Lower lobe of right lung (tissue), 2 donors: ENCODE results near the gene TUBB1. TPM values are rescaled to one million over a fixed set of nuclear protein-coding genes. Genes with fewer than 3 reads are reported as not detected.
A peak's percentile ranks its signal among the peaks of the same experiment; 100 is the strongest.

Experiments
- ATAC-seq, 2 donors: fragments of 200-7000 bp; cut with Tn5 transposase; one replicate each; pipeline ENCODE4 v1.9.1; 2020 to 2022; ENCODE audit warnings: mild to moderate bottlenecking in 2 of 2, moderate library complexity in 2 of 2
- DNase-seq: peaks from one replicate; pipeline ENCODE4 v3.0.0-alpha.2; 2020
- H3K27ac ChIP-seq: fragments of 200-600 bp; one replicate; pipeline ENCODE4 v1.8.0; 2022
- H3K27me3 ChIP-seq: fragments of 200-600 bp; one replicate; pipeline ENCODE4 v1.8.0; 2022; ENCODE audit warnings: low read depth
- H3K36me3 ChIP-seq: fragments of 200-600 bp; one replicate; pipeline ENCODE4 v1.8.0; 2022; ENCODE audit warnings: mild to moderate bottlenecking
- H3K4me1 ChIP-seq: fragments of 200-600 bp; one replicate; pipeline ENCODE4 v1.8.0; 2022
- H3K4me3 ChIP-seq: fragments of 200-600 bp; one replicate; pipeline ENCODE4 v1.8.0; 2022; ENCODE audit warnings: mild to moderate bottlenecking
- H3K9me3 ChIP-seq: fragments of 200-600 bp; one replicate; pipeline ENCODE4 v1.8.0; 2022
- CTCF ChIP-seq: fragments of 200-600 bp; IDR thresholded peaks from one replicate; pipeline ENCODE4 v1.8.0; 2022; ENCODE audit warnings: antibody characterized with exemption, mild to moderate bottlenecking
- intact Hi-C: fragments of 100-400 bp; cut with DNase I; formaldehyde crosslinking; loops from one replicate; pipeline ENCODE4 v1.11.0; 2022
- total RNA-seq: library from RNA; stranded (reverse); fragmentation: NEBNext Ultra II Directional; extraction: Animal tissue kit (Norgen Biotek cat#: 25700); gene quantifications from one replicate; pipeline ENCODE4 v1.2.1, GENCODE V29; 2021
- donor health status: DM: no; HTN: yes; CAD: no; lungs with severe emphysema.

TUBB1 gene
- total RNA-seq, 1 donor from 2014 or later, result 6.5 TPM

- Histone ChIP-seq H3K27ac (no peak overlapping the region), H3K27me3 (no peaks in the 10 kb centered on the region), H3K4me3 (no peak overlapping the region), H3K36me3 (no peaks in the 10 kb centered on the region), H3K9me3 (no peaks in the 10 kb centered on the region), H3K4me1 (peaks cover 11% of the 10 kb centered on the region)
- peak in 1 of 2 donors; percentile 47 for ATAC-seq
- TF ChIP-seq CTCF, result no peak
- DNase-seq, result no peak
- intact Hi-C loops, result no loop called here
These were observed 44.4 kb downstream of the TUBB1 start for GRCh38 chr20:59063358-59064213.

- H3K4me1 ChIP-seq, result peaks cover 13% of the 10 kb centered on the region
- intact Hi-C loops, result no loop called here
- H3K4me3 ChIP-seq, result no peak overlapping the region
- no peak for TF ChIP-seq CTCF
- H3K27me3 ChIP-seq, result no peaks in the 10 kb centered on the region
- ATAC-seq (no peak), DNase-seq (no peak)
- no peaks in the 10 kb centered on the region for H3K9me3 ChIP-seq
- no peak overlapping the region for H3K27ac ChIP-seq
- no peaks in the 10 kb centered on the region for H3K36me3 ChIP-seq
These were observed 45.0 kb downstream of the TUBB1 start for GRCh38 chr20:59064214-59064722.

GRCh38 chr20:59068534-59068933 is 49.3 kb downstream of the TUBB1 start:
- no peaks in the 10 kb centered on the region for H3K36me3 ChIP-seq
- no peak overlapping the region for H3K4me3 ChIP-seq
- intact Hi-C loops, result no loop called here
- no peaks in the 10 kb centered on the region for H3K27me3 ChIP-seq
- H3K9me3 ChIP-seq, result no peaks in the 10 kb centered on the region
- ATAC-seq (no peak), DNase-seq (no peak)
- no peak overlapping the region for H3K27ac ChIP-seq
- H3K4me1 ChIP-seq, result peaks cover 13% of the 10 kb centered on the region
- no peak for TF ChIP-seq CTCF

GRCh38 chr20:59069026-59069425 is 49.8 kb downstream of the TUBB1 start:
- ATAC-seq (no peak), DNase-seq (no peak)
- no peak overlapping the region for H3K4me3 ChIP-seq
- TF ChIP-seq CTCF, result no peak
- intact Hi-C loops, result no loop called here
- no peaks in the 10 kb centered on the region for H3K9me3 ChIP-seq
- H3K4me1 ChIP-seq, result peaks cover 8% of the 10 kb centered on the region
- H3K36me3 ChIP-seq, result no peaks in the 10 kb centered on the region
- no peaks in the 10 kb centered on the region for H3K27me3 ChIP-seq
- H3K27ac ChIP-seq, result no peak overlapping the region

GRCh38 chr20:59071216-59071615 is 52.0 kb downstream of the TUBB1 start:
- intact Hi-C loops, result no loop called here
- no peaks in the 10 kb centered on the region for H3K9me3 ChIP-seq
- no peaks in the 10 kb centered on the region for H3K27me3 ChIP-seq
- DNase-seq (no peak), ATAC-seq (peak; percentile 50 to 70)
- H3K4me3 ChIP-seq, result no peak overlapping the region
- H3K4me1 ChIP-seq, result peaks cover 4% of the 10 kb centered on the region
- no peaks in the 10 kb centered on the region for H3K36me3 ChIP-seq
- no peak overlapping the region for H3K27ac ChIP-seq
- TF ChIP-seq CTCF, result no peak
